Hepatocyte (in vitro differentiated cells): ENCODE results near the gene SPRY4. TPM values are rescaled to one million over a fixed set of nuclear protein-coding genes. Genes with fewer than 3 reads are reported as not detected.
A peak's percentile ranks its signal among the peaks of the same experiment; 100 is the strongest.

Experiments
- DNase-seq: peaks from one replicate; pipeline ENCODE4 v3.0.0-alpha.2; 2016; ENCODE audit warnings: low spot score
- H2AFZ ChIP-seq: fragments of 200-600 bp; sonication (generic); 2 replicates; pipeline ENCODE4 v1.6.0; 2016; ENCODE audit warnings: antibody characterized with exemption, mild to moderate bottlenecking
- H3K27ac ChIP-seq: fragments of 200-600 bp; sonication (generic); 2 replicates; pipeline ENCODE4 v1.5.1; 2016; ENCODE audit warnings: mild to moderate bottlenecking
- H3K27me3 ChIP-seq: fragments of 200-600 bp; sonication (generic); 2 replicates; pipeline ENCODE4 v1.6.1; 2016
- H3K36me3 ChIP-seq: fragments of 200-600 bp; sonication (generic); replicated peaks from 2 replicates; pipeline ENCODE4 v1.5.1; 2016; ENCODE audit warnings: low read depth; ENCODE audit not compliant: insufficient read depth
- H3K4me1 ChIP-seq: fragments of 200-600 bp; sonication (generic); 2 replicates; pipeline ENCODE4 v1.5.1; 2016; ENCODE audit warnings: mild to moderate bottlenecking, moderate library complexity; ENCODE audit not compliant: insufficient read depth
- H3K4me2 ChIP-seq: fragments of 200-600 bp; sonication (generic); 2 replicates; pipeline ENCODE4 v1.6.0; 2016
- H3K4me3 ChIP-seq: fragments of 200-600 bp; sonication (generic); 2 replicates; pipeline ENCODE4 v1.5.1; 2016; ENCODE audit warnings: mild to moderate bottlenecking
- H3K79me2 ChIP-seq: fragments of 200-600 bp; sonication (generic); 2 replicates; pipeline ENCODE4 v1.6.0; 2017; ENCODE audit warnings: mild to moderate bottlenecking
- H3K9me2 ChIP-seq: fragments of 200-600 bp; sonication (generic); replicated peaks from 2 replicates; pipeline ENCODE4 v1.6.0; 2017; ENCODE audit warnings: mild to moderate bottlenecking; ENCODE audit not compliant: insufficient read depth
- H3K9me3 ChIP-seq: fragments of 200-600 bp; sonication (generic); 2 replicates; pipeline ENCODE4 v1.5.1; 2016; ENCODE audit warnings: low read depth, mild to moderate bottlenecking
- H4K20me1 ChIP-seq: fragments of 200-600 bp; sonication (generic); 2 replicates; pipeline ENCODE4 v1.6.0; 2016; ENCODE audit warnings: mild to moderate bottlenecking; ENCODE audit not compliant: insufficient read depth, poor library complexity, severe bottlenecking
- CTCF ChIP-seq: fragments of 200-600 bp; sonication (generic); IDR thresholded peaks from 2 replicates; pipeline ENCODE4 v1.5.1; 2016; ENCODE audit warnings: antibody characterized with exemption, mild to moderate bottlenecking; ENCODE audit not compliant: poor library complexity
- EZH2 ChIP-seq: fragments of 200-600 bp; sonication (generic); IDR thresholded peaks from 2 replicates; pipeline ENCODE4 v1.6.1; 2016; ENCODE audit warnings: antibody characterized with exemption, mild to moderate bottlenecking, borderline replicate concordance
- EZH2phosphoT487 ChIP-seq: fragments of 200-600 bp; sonication (generic); IDR thresholded peaks from one replicate; pipeline ENCODE4 v1.6.1; 2018; ENCODE audit warnings: antibody characterized with exemption, mild to moderate bottlenecking, low read depth, moderate library complexity; ENCODE audit not compliant: unreplicated experiment, severe bottlenecking
- WGBS: methylation state at CpG from one replicate; pipeline ENCODE4 v1.1.6; 2016; ENCODE audit warnings: low lambda C conversion rate; ENCODE audit errors: missing lambda C conversion rate; 5-methylcytosine and 5-hydroxymethylcytosine counted together
- polyA plus RNA-seq: library from polyadenylated mRNA; unstranded; fragments of >200 nt; fragmentation: Nextera tagmentation; extraction: Ambion mirVana; gene quantifications from 2 replicates; pipeline ENCODE4 v1.2.1, GENCODE V29; 2016
- total RNA-seq: library from RNA; depleted of rRNA; stranded (reverse); fragments of >200 nt; gene quantifications from 2 replicates; pipeline ENCODE4 v1.2.3, GENCODE V29; 2014

The SPRY4 gene
- total and polyA plus RNA-seq, 2 experiments from 2014 or later = 7.2 to 8.5 TPM

- Histone ChIP-seq H3K27me3 (no peaks in the 10 kb centered on the region), H3K4me2 (no peak overlapping the region), H3K27ac (no peak overlapping the region), H4K20me1 (no peaks in the 10 kb centered on the region), H3K9me2 (no peaks in the 10 kb centered on the region), H2AFZ (no peak overlapping the region), H3K9me3 (no peaks in the 10 kb centered on the region), H3K4me1 (no peaks in the 10 kb centered on the region), H3K36me3 (no peaks in the 10 kb centered on the region), H3K4me3 (no peak overlapping the region), H3K79me2 (no peaks in the 10 kb centered on the region)
- TF ChIP-seq EZH2phosphoT487 (no peak), CTCF (no peak), EZH2 (no peak)
- 55% methylated on average over 2 of the region's 2 CpGs for WGBS
- no peak for DNase-seq
These were observed 5.6 kb upstream of the SPRY4 start for GRCh38 chr5:142330444-142330843.

GRCh38 chr5:142330026-142330425 lies 5.2 kb upstream of the SPRY4 start:
- H3K79me2 ChIP-seq = no peaks in the 10 kb centered on the region
- H3K9me3 ChIP-seq = no peaks in the 10 kb centered on the region
- H3K9me2 ChIP-seq = no peaks in the 10 kb centered on the region
- no peak overlapping the region for H3K4me3 ChIP-seq
- no peaks in the 10 kb centered on the region for H3K36me3 ChIP-seq
- no peaks in the 10 kb centered on the region for H4K20me1 ChIP-seq
- DNase-seq = no peak
- TF ChIP-seq CTCF (no peak), EZH2phosphoT487 (no peak), EZH2 (no peak)
- H2AFZ ChIP-seq = no peak overlapping the region
- no peaks in the 10 kb centered on the region for H3K4me1 ChIP-seq
- no peak overlapping the region for H3K27ac ChIP-seq
- no peak overlapping the region for H3K4me2 ChIP-seq
- no peaks in the 10 kb centered on the region for H3K27me3 ChIP-seq
- WGBS = 95% methylated on average over 6 of the region's 6 CpGs

GRCh38 chr5:142327111-142327842 lies 2.5 kb upstream of the SPRY4 start:
- H4K20me1 ChIP-seq = no peaks in the 10 kb centered on the region
- peaks cover 16% of the 10 kb centered on the region for H3K79me2 ChIP-seq
- DNase-seq = no peak
- no peaks in the 10 kb centered on the region for H3K36me3 ChIP-seq
- no peaks in the 10 kb centered on the region for H3K9me2 ChIP-seq
- H3K9me3 ChIP-seq = no peaks in the 10 kb centered on the region
- TF ChIP-seq EZH2 = no peak
- TF ChIP-seq EZH2phosphoT487 = no peak
- no peak for TF ChIP-seq CTCF
- peak overlapping the region; percentile 82 for H3K4me2 ChIP-seq
- WGBS = 38% methylated on average over 9 of the region's 9 CpGs
- H3K4me1 ChIP-seq = peaks cover 15% of the 10 kb centered on the region
- H2AFZ ChIP-seq = no peak overlapping the region
- H3K27ac ChIP-seq = peak overlapping the region; percentile 90
- H3K27me3 ChIP-seq = no peaks in the 10 kb centered on the region
- no peak overlapping the region for H3K4me3 ChIP-seq
